ENCODE data around the gene SLC28A1. TPM values are rescaled to one million over a fixed set of nuclear protein-coding genes. Genes with fewer than 3 reads are reported as not detected.

SLC28A1 gene
- total RNA-seq, 1 experiment from 2014 or later: not detected

DNA sequence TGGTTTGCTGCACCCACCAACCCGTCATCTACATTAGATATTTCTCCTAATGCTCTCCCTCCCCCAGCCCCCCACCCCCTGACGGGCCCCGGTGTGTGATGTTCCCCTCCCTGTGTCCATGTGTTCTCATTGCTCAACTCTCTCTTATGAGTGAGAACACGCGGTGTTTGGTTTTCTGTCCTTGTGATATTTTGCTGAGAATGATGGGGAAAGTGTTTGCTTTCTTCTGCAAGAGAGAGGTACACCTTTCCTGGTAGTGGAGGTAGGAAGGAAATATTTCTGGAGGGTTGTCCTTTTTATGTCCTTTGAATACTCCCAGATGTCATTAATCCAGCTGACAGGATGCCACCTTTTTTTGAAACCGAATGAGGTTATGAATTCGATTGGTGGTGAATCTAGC is 10.5 kb upstream of the SLC28A1 start:
- DNase-seq (ENCODE audit: low read depth, low spot score): no peak
- CTCF ChIA-PET: no interaction called here

More for the DNA sequence above, 10.5 kb upstream of the SLC28A1 start:
- H3K9ac ChIP-seq (ENCODE audit: low read length): no peak overlapping the region
- no peak overlapping the region for H3K4me3 ChIP-seq (replicated peaks in 1 of 2; ENCODE audit: low read depth in 1 of 2, low read length in 2 of 2)
- H3K27ac ChIP-seq (ENCODE audit: low read depth, low read length): no peak overlapping the region
- no peak overlapping the region for H3K4me2 ChIP-seq (ENCODE audit: low read length)
- H4K20me1 ChIP-seq (ENCODE audit: insufficient read depth): no peaks in the 10 kb centered on the region
- no peak overlapping the region for H2AFZ ChIP-seq (ENCODE audit: low read depth, low read length, poor library complexity, severe bottlenecking)
- ChIA-PET POLR2A (no interaction called here), RAD21 (ENCODE audit: low non-redundant PET in 1 of 2, low total read pairs in 2 of 2, uncharacterized antibody in 2 of 2, unreplicated experiment in 2 of 2) (no interaction called here)
- H3K9me2 ChIP-seq (ENCODE audit: insufficient read depth): no peaks in the 10 kb centered on the region
- H3K36me3 ChIP-seq (ENCODE audit: control insufficient read depth in 1 of 2, insufficient read depth in 2 of 2, low read length in 2 of 2): no peaks in the 10 kb centered on the region
- no peaks in the 10 kb centered on the region for H3K27me3 ChIP-seq (ENCODE audit: insufficient read depth, low read length)
- intact Hi-C loops (cut with micrococcal nuclease): no loop called here
- H3K4me1 ChIP-seq (ENCODE audit: control insufficient read depth in 1 of 2, insufficient read depth in 2 of 2, low read length in 2 of 2): peaks cover 0 to 9% of the 10 kb centered on the region in 2 experiments; a peak in 3 of 4 replicates
- no peaks in the 10 kb centered on the region for H3K9me3 ChIP-seq (ENCODE audit: control insufficient read depth in 1 of 2, insufficient read depth in 1 of 2, low read depth in 1 of 2, low read length in 2 of 2)
- no peak for ATAC-seq
- no peaks in the 10 kb centered on the region for H3K79me2 ChIP-seq (ENCODE audit: insufficient read depth, low read length)
- BruUV-seq (replicated peaks): no TSS peak
- TF ChIP-seq MAX (IDR thresholded peaks at IDR 0.05): no peak
- no peak for TF ChIP-seq SIN3A (IDR thresholded peaks at IDR 0.05; ENCODE audit: low read depth)
- no peak for TF ChIP-seq ZFX (IDR thresholded peaks at IDR 0.05)
- TF ChIP-seq, protein P1, sequence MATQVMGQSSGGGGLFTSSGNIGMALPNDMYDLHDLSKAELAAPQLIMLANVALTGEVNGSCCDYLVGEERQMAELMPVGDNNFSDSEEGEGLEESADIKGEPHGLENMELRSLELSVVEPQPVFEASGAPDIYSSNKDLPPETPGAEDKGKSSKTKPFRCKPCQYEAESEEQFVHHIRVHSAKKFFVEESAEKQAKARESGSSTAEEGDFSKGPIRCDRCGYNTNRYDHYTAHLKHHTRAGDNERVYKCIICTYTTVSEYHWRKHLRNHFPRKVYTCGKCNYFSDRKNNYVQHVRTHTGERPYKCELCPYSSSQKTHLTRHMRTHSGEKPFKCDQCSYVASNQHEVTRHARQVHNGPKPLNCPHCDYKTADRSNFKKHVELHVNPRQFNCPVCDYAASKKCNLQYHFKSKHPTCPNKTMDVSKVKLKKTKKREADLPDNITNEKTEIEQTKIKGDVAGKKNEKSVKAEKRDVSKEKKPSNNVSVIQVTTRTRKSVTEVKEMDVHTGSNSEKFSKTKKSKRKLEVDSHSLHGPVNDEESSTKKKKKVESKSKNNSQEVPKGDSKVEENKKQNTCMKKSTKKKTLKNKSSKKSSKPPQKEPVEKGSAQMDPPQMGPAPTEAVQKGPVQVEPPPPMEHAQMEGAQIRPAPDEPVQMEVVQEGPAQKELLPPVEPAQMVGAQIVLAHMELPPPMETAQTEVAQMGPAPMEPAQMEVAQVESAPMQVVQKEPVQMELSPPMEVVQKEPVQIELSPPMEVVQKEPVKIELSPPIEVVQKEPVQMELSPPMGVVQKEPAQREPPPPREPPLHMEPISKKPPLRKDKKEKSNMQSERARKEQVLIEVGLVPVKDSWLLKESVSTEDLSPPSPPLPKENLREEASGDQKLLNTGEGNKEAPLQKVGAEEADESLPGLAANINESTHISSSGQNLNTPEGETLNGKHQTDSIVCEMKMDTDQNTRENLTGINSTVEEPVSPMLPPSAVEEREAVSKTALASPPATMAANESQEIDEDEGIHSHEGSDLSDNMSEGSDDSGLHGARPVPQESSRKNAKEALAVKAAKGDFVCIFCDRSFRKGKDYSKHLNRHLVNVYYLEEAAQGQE (IDR thresholded peaks at IDR 0.05; ENCODE audit: low read depth): no peak
- TF ChIP-seq TCF7L2 (IDR thresholded peaks at IDR 0.05; ENCODE audit: borderline replicate concordance, extremely low read depth, insufficient read depth, insufficient read length): no peak
- no peak for TF ChIP-seq EZH2phosphoT487 (IDR thresholded peaks at IDR 0.05; ENCODE audit: borderline replicate concordance)
- no peak for TF ChIP-seq SP1 (IDR thresholded peaks at IDR 0.05; ENCODE audit: low read depth)
- TF ChIP-seq, protein P2, sequence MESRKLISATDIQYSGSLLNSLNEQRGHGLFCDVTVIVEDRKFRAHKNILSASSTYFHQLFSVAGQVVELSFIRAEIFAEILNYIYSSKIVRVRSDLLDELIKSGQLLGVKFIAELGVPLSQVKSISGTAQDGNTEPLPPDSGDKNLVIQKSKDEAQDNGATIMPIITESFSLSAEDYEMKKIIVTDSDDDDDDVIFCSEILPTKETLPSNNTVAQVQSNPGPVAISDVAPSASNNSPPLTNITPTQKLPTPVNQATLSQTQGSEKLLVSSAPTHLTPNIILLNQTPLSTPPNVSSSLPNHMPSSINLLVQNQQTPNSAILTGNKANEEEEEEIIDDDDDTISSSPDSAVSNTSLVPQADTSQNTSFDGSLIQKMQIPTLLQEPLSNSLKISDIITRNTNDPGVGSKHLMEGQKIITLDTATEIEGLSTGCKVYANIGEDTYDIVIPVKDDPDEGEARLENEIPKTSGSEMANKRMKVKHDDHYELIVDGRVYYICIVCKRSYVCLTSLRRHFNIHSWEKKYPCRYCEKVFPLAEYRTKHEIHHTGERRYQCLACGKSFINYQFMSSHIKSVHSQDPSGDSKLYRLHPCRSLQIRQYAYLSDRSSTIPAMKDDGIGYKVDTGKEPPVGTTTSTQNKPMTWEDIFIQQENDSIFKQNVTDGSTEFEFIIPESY (IDR thresholded peaks at IDR 0.05; ENCODE audit: extremely low read depth, insufficient replicate concordance, low read length): no peak
- TF ChIP-seq FOSL1 (IDR thresholded peaks at IDR 0.05; ENCODE audit: low read depth): no peak
- no peak for TF ChIP-seq RAD21 (IDR thresholded peaks at IDR 0.05; ENCODE audit: low read depth)
- TF ChIP-seq POLR2AphosphoS5 (IDR thresholded peaks at IDR 0.05; ENCODE audit: low read depth, low read length): no peak
- TF ChIP-seq POLR2A (IDR thresholded peaks at IDR 0.05; ENCODE audit: borderline replicate concordance, extremely low read depth, insufficient read depth, insufficient read length): no peak
- no peak for TF ChIP-seq ELF1 (IDR thresholded peaks at IDR 0.05; ENCODE audit: borderline replicate concordance, low read depth)
- TF ChIP-seq, protein P3, sequence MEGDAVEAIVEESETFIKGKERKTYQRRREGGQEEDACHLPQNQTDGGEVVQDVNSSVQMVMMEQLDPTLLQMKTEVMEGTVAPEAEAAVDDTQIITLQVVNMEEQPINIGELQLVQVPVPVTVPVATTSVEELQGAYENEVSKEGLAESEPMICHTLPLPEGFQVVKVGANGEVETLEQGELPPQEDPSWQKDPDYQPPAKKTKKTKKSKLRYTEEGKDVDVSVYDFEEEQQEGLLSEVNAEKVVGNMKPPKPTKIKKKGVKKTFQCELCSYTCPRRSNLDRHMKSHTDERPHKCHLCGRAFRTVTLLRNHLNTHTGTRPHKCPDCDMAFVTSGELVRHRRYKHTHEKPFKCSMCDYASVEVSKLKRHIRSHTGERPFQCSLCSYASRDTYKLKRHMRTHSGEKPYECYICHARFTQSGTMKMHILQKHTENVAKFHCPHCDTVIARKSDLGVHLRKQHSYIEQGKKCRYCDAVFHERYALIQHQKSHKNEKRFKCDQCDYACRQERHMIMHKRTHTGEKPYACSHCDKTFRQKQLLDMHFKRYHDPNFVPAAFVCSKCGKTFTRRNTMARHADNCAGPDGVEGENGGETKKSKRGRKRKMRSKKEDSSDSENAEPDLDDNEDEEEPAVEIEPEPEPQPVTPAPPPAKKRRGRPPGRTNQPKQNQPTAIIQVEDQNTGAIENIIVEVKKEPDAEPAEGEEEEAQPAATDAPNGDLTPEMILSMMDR (IDR thresholded peaks at IDR 0.05 in 2 of 3, conservative IDR thresholded peaks at IDR 0.05 in 1 of 3; ENCODE audit: borderline replicate concordance in 1 of 3, insufficient read depth in 1 of 3, low read depth in 2 of 3, low read length in 2 of 3): no peak
- TF ChIP-seq ATF3 (IDR thresholded peaks at IDR 0.05): no peak
- no peak for TF ChIP-seq SRF (IDR thresholded peaks at IDR 0.05; ENCODE audit: low read depth)
- no peak for TF ChIP-seq YY1 (IDR thresholded peaks at IDR 0.05; ENCODE audit: extremely low read depth, insufficient replicate concordance, low read depth, low read length)
